ENCODE results near the gene HCCS. TPM values are rescaled to one million over a fixed set of nuclear protein-coding genes. Genes with fewer than 3 reads are reported as not detected.

HCCS gene
- total RNA-seq, 1 donor from 2014 or later: 27.9 TPM

- H3K27me3 Mint-ChIP-seq (ENCODE audit: unreplicated experiment): no peaks in the 10 kb centered on the region
- DNase-seq (ENCODE audit: extremely low spot score, unreplicated experiment): no peak
- peaks cover 2% of the 10 kb centered on the region for H3K4me1 Mint-ChIP-seq (ENCODE audit: unreplicated experiment)
- peak; percentile 64 for TF ChIP-seq CTCF (IDR thresholded peaks at IDR 0.05)
- no peak overlapping the region for H3K27ac Mint-ChIP-seq (ENCODE audit: unreplicated experiment)
- H3K9me3 Mint-ChIP-seq (ENCODE audit: unreplicated experiment): no peaks in the 10 kb centered on the region
- H3K36me3 Mint-ChIP-seq (ENCODE audit: unreplicated experiment): no peaks in the 10 kb centered on the region
- H3K4me3 Mint-ChIP-seq (ENCODE audit: unreplicated experiment): no peak overlapping the region
Observed at GRCh38 chrX:11143931-11144678, 33.0 kb downstream of the HCCS start.

GRCh38 chrX:11146411-11146810 lies 35.3 kb downstream of the HCCS start:
- H3K9me3 Mint-ChIP-seq (ENCODE audit: unreplicated experiment): no peaks in the 10 kb centered on the region
- no peaks in the 10 kb centered on the region for H3K27me3 Mint-ChIP-seq (ENCODE audit: unreplicated experiment)
- TF ChIP-seq CTCF (IDR thresholded peaks at IDR 0.05): no peak
- H3K36me3 Mint-ChIP-seq (ENCODE audit: unreplicated experiment): no peaks in the 10 kb centered on the region
- no peak for DNase-seq (ENCODE audit: extremely low spot score, unreplicated experiment)
- H3K4me3 Mint-ChIP-seq (ENCODE audit: unreplicated experiment): no peak overlapping the region
- no peak overlapping the region for H3K27ac Mint-ChIP-seq (ENCODE audit: unreplicated experiment)
- peaks cover 3% of the 10 kb centered on the region for H3K4me1 Mint-ChIP-seq (ENCODE audit: unreplicated experiment)

- no peak for DNase-seq (ENCODE audit: extremely low spot score, unreplicated experiment)
- no peaks in the 10 kb centered on the region for H3K36me3 Mint-ChIP-seq (ENCODE audit: unreplicated experiment)
- H3K4me1 Mint-ChIP-seq (ENCODE audit: unreplicated experiment): peaks cover 6% of the 10 kb centered on the region
- no peak overlapping the region for H3K4me3 Mint-ChIP-seq (ENCODE audit: unreplicated experiment)
- no peak overlapping the region for H3K27ac Mint-ChIP-seq (ENCODE audit: unreplicated experiment)
- H3K9me3 Mint-ChIP-seq (ENCODE audit: unreplicated experiment): no peaks in the 10 kb centered on the region
- TF ChIP-seq CTCF (IDR thresholded peaks at IDR 0.05): no peak
- no peaks in the 10 kb centered on the region for H3K27me3 Mint-ChIP-seq (ENCODE audit: unreplicated experiment)
Observed at GRCh38 chrX:11148401-11148800, 37.3 kb downstream of the HCCS start.

- no peaks in the 10 kb centered on the region for H3K9me3 Mint-ChIP-seq (ENCODE audit: unreplicated experiment)
- H3K27ac Mint-ChIP-seq (ENCODE audit: unreplicated experiment): no peak overlapping the region
- no peaks in the 10 kb centered on the region for H3K36me3 Mint-ChIP-seq (ENCODE audit: unreplicated experiment)
Observed at GRCh38 chrX:11151799-11152559, 40.8 kb downstream of the HCCS start.

More at GRCh38 chrX:11151799-11152559, 40.8 kb downstream of the HCCS start:
- no peak for DNase-seq (ENCODE audit: extremely low spot score, unreplicated experiment)
- TF ChIP-seq CTCF (IDR thresholded peaks at IDR 0.05): no peak
- no peaks in the 10 kb centered on the region for H3K27me3 Mint-ChIP-seq (ENCODE audit: unreplicated experiment)
- no peak overlapping the region for H3K4me3 Mint-ChIP-seq (ENCODE audit: unreplicated experiment)
- peaks cover 4% of the 10 kb centered on the region for H3K4me1 Mint-ChIP-seq (ENCODE audit: unreplicated experiment)
